HepG2 (cell line): ENCODE results near the gene PRSS36. TPM values are rescaled to one million over a fixed set of nuclear protein-coding genes. Genes with fewer than 3 reads are reported as not detected.

ENCODE experiments used
- ARNT ChIP-seq: fragments of 450-650 bp; IDR thresholded peaks from 2 replicates; pipeline ENCODE4 v1.6.1; 2017
- CEBPB ChIP-seq: IDR thresholded peaks from 2 replicates; pipeline ENCODE4 v1.6.1; 2011; ENCODE audit warnings: low read depth, low read length, improper control_type of control experiment, borderline replicate concordance
- ELF3 ChIP-seq: IDR thresholded peaks from 2 replicates; pipeline ENCODE4 v1.6.1; 2016; ENCODE audit warnings: missing genetic modification reagents, missing compliant biosample characterization
- HOXA7 ChIP-seq: sonication (generic); formaldehyde crosslinking; IDR thresholded peaks from 2 replicates; pipeline ENCODE4 v1.8.1; 2022; ENCODE audit warnings: mild to moderate bottlenecking, missing genetic modification reagents, moderate library complexity
- MAF1 ChIP-seq: sonication (generic); formaldehyde crosslinking; IDR thresholded peaks from 2 replicates; pipeline ENCODE4 v1.5.0; 2020; ENCODE audit warnings: missing genetic modification reagents, borderline replicate concordance
- NPAS2 ChIP-seq: sonication (generic); formaldehyde crosslinking; IDR thresholded peaks from 2 replicates; pipeline ENCODE4 v1.8.0; 2022; ENCODE audit warnings: mild to moderate bottlenecking, missing genetic modification reagents, borderline replicate concordance
- NR1H2 ChIP-seq: sonication (generic); formaldehyde crosslinking; IDR thresholded peaks from 2 replicates; pipeline ENCODE4 v1.8.1; 2022; ENCODE audit warnings: low read depth, missing genetic modification reagents, borderline replicate concordance
- REXO4 ChIP-seq: sonication (generic); formaldehyde crosslinking; IDR thresholded peaks from 2 replicates; pipeline ENCODE4 v1.8.0; 2022; ENCODE audit warnings: missing genetic modification reagents, mild to moderate bottlenecking, borderline replicate concordance
- SMAD3 ChIP-seq: sonication (generic); formaldehyde crosslinking; IDR thresholded peaks from 2 replicates; pipeline ENCODE4 v1.4.0; 2020; ENCODE audit warnings: missing genetic modification reagents
- THAP9 ChIP-seq: sonication (generic); formaldehyde crosslinking; IDR thresholded peaks from 2 replicates; pipeline ENCODE4; 2020; ENCODE audit warnings: missing genetic modification reagents, mild to moderate bottlenecking, borderline replicate concordance
- ZNF253 ChIP-seq: sonication (generic); formaldehyde crosslinking; IDR thresholded peaks from 2 replicates; pipeline ENCODE4 v1.8.0; 2022; ENCODE audit warnings: mild to moderate bottlenecking, missing genetic modification reagents, borderline replicate concordance
- ZNF260 ChIP-seq: sonication (generic); formaldehyde crosslinking; IDR thresholded peaks from 2 replicates; pipeline ENCODE4 v1.4.0; 2020; ENCODE audit warnings: missing genetic modification reagents, low read depth, mild to moderate bottlenecking, borderline replicate concordance
- ZNF446 ChIP-seq: sonication (generic); formaldehyde crosslinking; IDR thresholded peaks from 2 replicates; pipeline ENCODE4 v1.5.0; 2020; ENCODE audit warnings: mild to moderate bottlenecking, missing genetic modification reagents
- ZNF607 ChIP-seq: sonication (generic); formaldehyde crosslinking; IDR thresholded peaks from 2 replicates; pipeline ENCODE4 v1.5.1; 2020; ENCODE audit warnings: missing genetic modification reagents, mild to moderate bottlenecking, borderline replicate concordance
- ZNF616 ChIP-seq: sonication (generic); formaldehyde crosslinking; IDR thresholded peaks from 2 replicates; pipeline ENCODE4 v1.5.0; 2020; ENCODE audit warnings: low read depth, mild to moderate bottlenecking, missing genetic modification reagents
- ZNF709 ChIP-seq: sonication (generic); formaldehyde crosslinking; IDR thresholded peaks from 2 replicates; pipeline ENCODE4 v1.5.0; 2020; ENCODE audit warnings: mild to moderate bottlenecking, missing genetic modification reagents
- ZNF775 ChIP-seq: sonication (generic); formaldehyde crosslinking; IDR thresholded peaks from 2 replicates; pipeline ENCODE4 v1.4.0; 2020; ENCODE audit warnings: missing genetic modification reagents, mild to moderate bottlenecking, moderate library complexity, borderline replicate concordance
- ZNF777 ChIP-seq: sonication (generic); formaldehyde crosslinking; IDR thresholded peaks from 2 replicates; pipeline ENCODE4 v1.4.0; 2020; ENCODE audit warnings: missing genetic modification reagents
- ZSCAN29 ChIP-seq: sonication (generic); formaldehyde crosslinking; conservative IDR thresholded peaks from 2 replicates; pipeline ENCODE4 v1.4.0; 2020; ENCODE audit warnings: mild to moderate bottlenecking, missing genetic modification reagents
- polyA plus RNA-seq, 8 experiments: library from polyadenylated mRNA; depleted of rRNA in 3 of 8; stranded (reverse) in 7 of 8; unstranded in 1 of 8; fragments of >200 nt; fragmentation: Illumina TruSeq in 4 of 8; extraction: Trizol in 4 of 8; gene quantifications; 2 replicates each; pipeline versions ENCODE4 v1.2.1 to v1.2.3, GENCODE V29; 2011 to 2016; ENCODE audit warnings: low read depth in 4 of 8, missing spikeins in 1 of 8, mixed read lengths in 1 of 8; ENCODE audit not compliant: insufficient read depth in 1 of 8
- total RNA-seq, 5 experiments: library from RNA; depleted of rRNA; stranded (reverse); fragments of >200 nt; fragmentation: Illumina TruSeq; extraction: Trizol; gene quantifications; 2 replicates each; pipeline ENCODE4 v1.2.3, GENCODE V29; 2016; ENCODE audit warnings: low read depth in 1 of 5
- TF ChIP-seq, protein P1 (sequence below): fragments of 450-650 bp; IDR thresholded peaks from 2 replicates; pipeline ENCODE4 v1.6.1; 2017; ENCODE audit warnings: mild to moderate bottlenecking
- TF ChIP-seq, protein P2 (sequence below): sonication (generic); formaldehyde crosslinking; IDR thresholded peaks from 2 replicates; pipeline ENCODE4 v1.4.0; 2020; ENCODE audit warnings: mild to moderate bottlenecking, missing genetic modification reagents

Gene PRSS36
- total and polyA plus RNA-seq, 2 of the 13 experiments (the other 11 are each of a cell fraction or from before 2014, with no cell fraction given): 1.5 to 2.1 TPM

- TF ChIP-seq ZNF253 (CRISPR knock-in tag) (no peak), ZNF607 (CRISPR knock-in tag) (no peak), CEBPB (no peak), REXO4 (CRISPR knock-in tag) (no peak), ZNF775 (no peak), ZSCAN29 (CRISPR knock-in tag) (no peak), ZNF777 (CRISPR knock-in tag) (peak; percentile 52), ELF3 (CRISPR knock-in tag) (peak; percentile 95), ZNF616 (CRISPR knock-in tag) (peak; percentile 67; the same call in 1 of the 2 replicates), HOXA7 (CRISPR knock-in tag) (no peak), ZNF446 (CRISPR knock-in tag) (no peak), ZNF260 (CRISPR knock-in tag) (no peak), NPAS2 (CRISPR knock-in tag) (no peak), ARNT (no peak), SMAD3 (CRISPR knock-in tag) (0 out of 2 replicates have a peak, but pooled peaks have one; percentile 22), THAP9 (CRISPR knock-in tag) (no peak; the same call in 1 of the 2 replicates), MAF1 (peak; percentile 71; the same call in 1 of the 2 replicates), ZNF709 (CRISPR knock-in tag) (peak; percentile 86; the same call in 1 of the 2 replicates), NR1H2 (no peak)
- TF ChIP-seq, protein P1, sequence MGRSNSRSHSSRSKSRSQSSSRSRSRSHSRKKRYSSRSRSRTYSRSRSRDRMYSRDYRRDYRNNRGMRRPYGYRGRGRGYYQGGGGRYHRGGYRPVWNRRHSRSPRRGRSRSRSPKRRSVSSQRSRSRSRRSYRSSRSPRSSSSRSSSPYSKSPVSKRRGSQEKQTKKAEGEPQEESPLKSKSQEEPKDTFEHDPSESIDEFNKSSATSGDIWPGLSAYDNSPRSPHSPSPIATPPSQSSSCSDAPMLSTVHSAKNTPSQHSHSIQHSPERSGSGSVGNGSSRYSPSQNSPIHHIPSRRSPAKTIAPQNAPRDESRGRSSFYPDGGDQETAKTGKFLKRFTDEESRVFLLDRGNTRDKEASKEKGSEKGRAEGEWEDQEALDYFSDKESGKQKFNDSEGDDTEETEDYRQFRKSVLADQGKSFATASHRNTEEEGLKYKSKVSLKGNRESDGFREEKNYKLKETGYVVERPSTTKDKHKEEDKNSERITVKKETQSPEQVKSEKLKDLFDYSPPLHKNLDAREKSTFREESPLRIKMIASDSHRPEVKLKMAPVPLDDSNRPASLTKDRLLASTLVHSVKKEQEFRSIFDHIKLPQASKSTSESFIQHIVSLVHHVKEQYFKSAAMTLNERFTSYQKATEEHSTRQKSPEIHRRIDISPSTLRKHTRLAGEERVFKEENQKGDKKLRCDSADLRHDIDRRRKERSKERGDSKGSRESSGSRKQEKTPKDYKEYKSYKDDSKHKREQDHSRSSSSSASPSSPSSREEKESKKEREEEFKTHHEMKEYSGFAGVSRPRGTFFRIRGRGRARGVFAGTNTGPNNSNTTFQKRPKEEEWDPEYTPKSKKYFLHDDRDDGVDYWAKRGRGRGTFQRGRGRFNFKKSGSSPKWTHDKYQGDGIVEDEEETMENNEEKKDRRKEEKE: no peak
- TF ChIP-seq, protein P2, sequence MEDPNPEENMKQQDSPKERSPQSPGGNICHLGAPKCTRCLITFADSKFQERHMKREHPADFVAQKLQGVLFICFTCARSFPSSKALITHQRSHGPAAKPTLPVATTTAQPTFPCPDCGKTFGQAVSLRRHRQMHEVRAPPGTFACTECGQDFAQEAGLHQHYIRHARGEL (CRISPR knock-in tag): no peak
Measured at GRCh38 chr16:31142109-31143010, 7.5 kb downstream of the PRSS36 start (continued).
